ENCODE data around the gene IAH1. TPM values are rescaled to one million over a fixed set of nuclear protein-coding genes. Genes with fewer than 3 reads are reported as not detected.

IAH1 gene
- total and polyA plus RNA-seq, 2 donors (not counting 3 experiments of a cell fraction or from before 2014, with no cell fraction given): 43.4 to 44.0 TPM

- Histone ChIP-seq H3K79me2 (ENCODE audit: control insufficient read depth, insufficient read depth, low read length) (no peaks in the 10 kb centered on the region), H3K9me1 (replicated peaks; ENCODE audit: control insufficient read depth, extremely low read depth, insufficient read depth, low read length) (no peaks in the 10 kb centered on the region), H3K9ac (replicated peaks; ENCODE audit: extremely low read depth, insufficient read depth, low read length) (no peak overlapping the region), H3K4me1 (ENCODE audit: control insufficient read depth, extremely low read depth, insufficient read depth, low read length) (no peaks in the 10 kb centered on the region), H3K4me2 (ENCODE audit: insufficient read depth, low read length) (no peak overlapping the region), H3K4me3 (replicated peaks in 1 of 3; ENCODE audit: insufficient read depth in 1 of 3, low read depth in 1 of 3, low read length in 3 of 3) (no peak overlapping the region), H3K27me3 (ENCODE audit: control insufficient read depth in 2 of 2, insufficient read depth in 2 of 2, low read length in 2 of 2) (no peaks in the 10 kb centered on the region), H2AFZ (ENCODE audit: low read depth, low read length) (no peak overlapping the region), H4K20me1 (replicated peaks; ENCODE audit: control insufficient read depth, extremely low read depth, insufficient read depth, low read length) (no peaks in the 10 kb centered on the region), H3K36me3 (ENCODE audit: control insufficient read depth in 2 of 2, extremely low read depth in 1 of 2, insufficient read depth in 2 of 2, low read length in 2 of 2) (peaks cover 0 to 7% of the 10 kb centered on the region in 2 experiments), H3K27ac (ENCODE audit: insufficient read depth, low read depth, low read length) (no peak overlapping the region), H3K9me3 (replicated peaks; ENCODE audit: control insufficient read depth, insufficient read depth, low read length) (no peaks in the 10 kb centered on the region)
- ChIA-PET POLR2A (no interaction called here), CTCF (no interaction called here)
- intact Hi-C loops (cut with micrococcal nuclease): no loop called here
- FAIRE-seq (no peak), DNase-seq (ENCODE audit: low read depth, low spot score) (no peak)
- BruUV-seq (replicated peaks): no TSS peak
- TF ChIP-seq POLR2AphosphoS5 (IDR thresholded peaks at IDR 0.05; ENCODE audit: insufficient read depth, low read depth, low read length) (no peak), POLR2A (IDR thresholded peaks at IDR 0.05; ENCODE audit: low read depth, low read length) (no peak), MAX (IDR thresholded peaks at IDR 0.05; ENCODE audit: insufficient read depth, insufficient read length) (no peak), JUN (IDR thresholded peaks at IDR 0.05; ENCODE audit: borderline replicate concordance, insufficient read depth, insufficient read length, low read depth) (no peak)
- dilution Hi-C loops (cut with MboI; ENCODE audit: extremely low pct_ligation_motif_present, low sequenced_read_pairs): no loop called here
Observed at GRCh38 chr2:9463698-9464034, 10.7 kb upstream of the IAH1 start.

GRCh38 chr2:9465170-9465569, 9.2 kb upstream of the IAH1 start:
- Histone ChIP-seq H3K27ac (ENCODE audit: insufficient read depth, low read depth, low read length) (no peak overlapping the region), H4K20me1 (replicated peaks; ENCODE audit: control insufficient read depth, extremely low read depth, insufficient read depth, low read length) (no peaks in the 10 kb centered on the region), H2AFZ (ENCODE audit: low read depth, low read length) (no peak overlapping the region), H3K27me3 (ENCODE audit: control insufficient read depth in 2 of 2, insufficient read depth in 2 of 2, low read length in 2 of 2) (no peaks in the 10 kb centered on the region), H3K4me2 (ENCODE audit: insufficient read depth, low read length) (no peak overlapping the region), H3K9me3 (replicated peaks; ENCODE audit: control insufficient read depth, insufficient read depth, low read length) (no peaks in the 10 kb centered on the region), H3K9ac (replicated peaks; ENCODE audit: extremely low read depth, insufficient read depth, low read length) (no peak overlapping the region), H3K36me3 (ENCODE audit: control insufficient read depth in 2 of 2, extremely low read depth in 1 of 2, insufficient read depth in 2 of 2, low read length in 2 of 2) (peaks cover 0 to 5% of the 10 kb centered on the region in 2 experiments), H3K4me3 (replicated peaks in 1 of 3; ENCODE audit: insufficient read depth in 1 of 3, low read depth in 1 of 3, low read length in 3 of 3) (no peak overlapping the region), H3K79me2 (ENCODE audit: control insufficient read depth, insufficient read depth, low read length) (no peaks in the 10 kb centered on the region), H3K4me1 (ENCODE audit: control insufficient read depth, extremely low read depth, insufficient read depth, low read length) (no peaks in the 10 kb centered on the region), H3K9me1 (replicated peaks; ENCODE audit: control insufficient read depth, extremely low read depth, insufficient read depth, low read length) (no peaks in the 10 kb centered on the region)
- DNase-seq (ENCODE audit: low read depth, low spot score) (no peak), FAIRE-seq (no peak)
- no TSS peak for BruUV-seq (replicated peaks)
- intact Hi-C loops (cut with micrococcal nuclease): no loop called here
- dilution Hi-C loops (cut with MboI; ENCODE audit: extremely low pct_ligation_motif_present, low sequenced_read_pairs): no loop called here
- no peak for TF ChIP-seq POLR2AphosphoS5 (IDR thresholded peaks at IDR 0.05; ENCODE audit: insufficient read depth, low read depth, low read length)
- ChIA-PET CTCF (no interaction called here), POLR2A (no interaction called here)

Data from endothelial cell of umbilical vein (primary cell).